Measurements from ENCODE around the gene CPT1A.

Gene CPT1A

DNA sequence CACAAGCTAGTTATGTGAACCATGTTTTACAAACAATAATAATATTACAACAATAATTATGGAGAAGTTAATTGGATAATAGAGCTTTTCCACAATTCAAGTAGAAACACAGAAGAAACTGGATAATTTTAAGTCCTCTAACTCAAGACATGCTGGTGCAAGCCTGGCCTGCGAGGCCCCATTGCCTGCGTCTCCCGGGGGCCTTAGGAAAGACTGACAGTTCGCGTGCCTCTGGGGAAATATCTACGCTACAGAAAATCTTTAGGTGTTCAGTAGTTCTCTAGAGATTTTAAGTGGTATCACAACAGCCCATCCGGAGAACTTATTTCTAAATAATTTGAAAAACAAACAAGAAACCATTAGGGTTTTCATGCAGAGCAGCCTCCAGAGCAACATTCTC is 134.2 kb downstream of the CPT1A start:
- Histone ChIP-seq H3K9ac (ENCODE audit: low read length) (no peak overlapping the region), H3K36me3 (ENCODE audit: control insufficient read depth, insufficient read depth, low read length) (no peaks in the 10 kb centered on the region), H3K9me3 (ENCODE audit: control insufficient read depth, low read length) (no peaks in the 10 kb centered on the region), H3K4me1 (ENCODE audit: control insufficient read depth, insufficient read depth, low read length) (no peaks in the 10 kb centered on the region), H3K4me3 (ENCODE audit: low read length) (no peak overlapping the region), H3K27me3 (ENCODE audit: control insufficient read depth, insufficient read depth, low read length) (peaks cover 3% of the 10 kb centered on the region)

DNA sequence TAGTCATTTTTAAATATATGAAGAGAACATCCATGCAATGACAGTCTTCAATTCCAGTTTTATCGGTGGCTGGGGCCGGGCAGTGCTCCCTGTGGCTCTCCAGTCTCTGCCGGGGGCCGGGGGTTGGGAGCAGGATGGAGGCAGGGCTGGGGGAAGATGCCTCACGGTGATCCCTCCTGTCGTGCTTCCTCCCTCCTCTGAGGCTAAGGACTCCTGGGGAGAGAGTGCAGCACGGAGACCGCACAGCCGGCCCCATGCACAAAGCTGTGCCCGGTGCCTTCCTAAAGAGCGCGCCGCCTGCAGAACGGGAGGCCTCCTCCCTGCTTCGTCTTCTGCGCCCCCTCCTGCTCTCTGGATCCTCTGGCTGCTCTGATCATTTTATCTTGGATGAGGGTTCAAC is 136.8 kb downstream of the CPT1A start:
- no peak overlapping the region for H3K4me3 ChIP-seq (ENCODE audit: low read length)
- H3K9ac ChIP-seq (ENCODE audit: low read length): no peak overlapping the region

More for the DNA sequence above, 136.8 kb downstream of the CPT1A start:
- Histone ChIP-seq H3K36me3 (ENCODE audit: control insufficient read depth, insufficient read depth, low read length) (no peaks in the 10 kb centered on the region), H3K4me1 (ENCODE audit: control insufficient read depth, insufficient read depth, low read length) (no peaks in the 10 kb centered on the region), H3K9me3 (ENCODE audit: control insufficient read depth, low read length) (no peaks in the 10 kb centered on the region), H3K27me3 (ENCODE audit: control insufficient read depth, insufficient read depth, low read length) (peaks cover 3% of the 10 kb centered on the region)
